ENCODE data around the gene SOX11.

DNA sequence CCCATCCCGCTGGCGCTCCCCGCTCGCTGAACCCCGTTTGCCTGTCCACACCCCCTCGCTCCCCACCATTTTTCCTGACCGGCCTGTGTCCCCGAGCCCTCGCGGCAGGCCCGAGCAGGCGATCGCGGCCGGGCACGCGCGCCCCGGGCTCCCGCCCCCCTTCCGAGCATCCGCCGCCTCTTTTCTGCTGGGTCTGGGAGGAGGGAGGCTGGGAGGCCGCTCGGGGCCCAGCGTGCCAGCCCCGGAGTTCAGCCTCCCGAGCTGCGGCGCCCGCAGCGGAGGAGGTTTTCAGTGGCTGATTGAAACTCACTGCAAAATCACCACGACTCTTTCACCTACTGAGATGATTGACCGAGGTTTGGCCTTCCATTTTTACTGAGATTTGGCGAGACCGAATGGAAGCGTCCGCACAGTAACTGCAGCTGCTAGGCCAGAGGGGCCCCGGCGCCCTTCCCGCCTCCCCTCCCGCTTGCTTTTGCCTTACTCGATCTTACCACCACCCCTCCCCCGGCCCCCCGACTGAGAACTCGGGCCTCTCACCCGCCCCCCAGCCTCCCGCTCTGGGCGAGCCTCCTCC lies 4.8 kb downstream of the SOX11 start:
- TF ChIP-seq, protein P1, sequence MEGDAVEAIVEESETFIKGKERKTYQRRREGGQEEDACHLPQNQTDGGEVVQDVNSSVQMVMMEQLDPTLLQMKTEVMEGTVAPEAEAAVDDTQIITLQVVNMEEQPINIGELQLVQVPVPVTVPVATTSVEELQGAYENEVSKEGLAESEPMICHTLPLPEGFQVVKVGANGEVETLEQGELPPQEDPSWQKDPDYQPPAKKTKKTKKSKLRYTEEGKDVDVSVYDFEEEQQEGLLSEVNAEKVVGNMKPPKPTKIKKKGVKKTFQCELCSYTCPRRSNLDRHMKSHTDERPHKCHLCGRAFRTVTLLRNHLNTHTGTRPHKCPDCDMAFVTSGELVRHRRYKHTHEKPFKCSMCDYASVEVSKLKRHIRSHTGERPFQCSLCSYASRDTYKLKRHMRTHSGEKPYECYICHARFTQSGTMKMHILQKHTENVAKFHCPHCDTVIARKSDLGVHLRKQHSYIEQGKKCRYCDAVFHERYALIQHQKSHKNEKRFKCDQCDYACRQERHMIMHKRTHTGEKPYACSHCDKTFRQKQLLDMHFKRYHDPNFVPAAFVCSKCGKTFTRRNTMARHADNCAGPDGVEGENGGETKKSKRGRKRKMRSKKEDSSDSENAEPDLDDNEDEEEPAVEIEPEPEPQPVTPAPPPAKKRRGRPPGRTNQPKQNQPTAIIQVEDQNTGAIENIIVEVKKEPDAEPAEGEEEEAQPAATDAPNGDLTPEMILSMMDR (IDR thresholded peaks at IDR 0.05) = no peak
- no peak for TF ChIP-seq POLR2A (IDR thresholded peaks at IDR 0.05)
- no peak for TF ChIP-seq EP300 (IDR thresholded peaks at IDR 0.05)

All from ovary (tissue), 3 donors.